A549 (cell line): ENCODE measurements around the gene MAPK1.

Experiments used
- BCL3 ChIP-seq: fragments of >200 bp; sonication (Bioruptor Twin); formaldehyde crosslinking; IDR thresholded peaks from 3 replicates; pipeline ENCODE4 v1.6.1; 2016
- CEBPB ChIP-seq, 2 experiments: fragments of >200 bp in 1 of 2; sonication (Bioruptor Twin) in 1 of 2; formaldehyde crosslinking in 1 of 2; IDR thresholded peaks; 2 replicates each; pipeline ENCODE4 v1.6.1; 2012 to 2016
- CHD4 ChIP-seq: fragments of 200-600 bp; sonication (generic); IDR thresholded peaks from 2 replicates; pipeline ENCODE4 v1.6.1; 2016; ENCODE audit warnings: antibody characterized with exemption, mild to moderate bottlenecking, borderline replicate concordance
- CTCF ChIP-seq: fragments of >200 bp; sonication (Bioruptor Twin); formaldehyde crosslinking; IDR thresholded peaks from 3 replicates; pipeline ENCODE4 v1.5.1; 2016
- E2F6 ChIP-seq: IDR thresholded peaks from 2 replicates; pipeline ENCODE4 v1.6.1; 2012; ENCODE audit warnings: low read depth, borderline replicate concordance
- EP300 ChIP-seq, 2 experiments: fragments of >200 bp; sonication (Bioruptor Twin); formaldehyde crosslinking; IDR thresholded peaks; 2 replicates in 1 of 2; 3 replicates in 1 of 2; pipeline ENCODE4 v1.6.1; 2016 to 2017
- HES2 ChIP-seq: fragments of >200 bp; sonication (Bioruptor Twin); formaldehyde crosslinking; IDR thresholded peaks from 2 replicates; pipeline ENCODE4 v1.6.1; 2016
- HOXA7 ChIP-seq: fragments of 250-450 bp; sonication (Bioruptor Pico); IDR thresholded peaks from 2 replicates; pipeline ENCODE4 v1.5.0; 2020; ENCODE audit warnings: mild to moderate bottlenecking, moderate library complexity
- JUNB ChIP-seq: fragments of >200 bp; sonication (Bioruptor Twin); formaldehyde crosslinking; IDR thresholded peaks from 2 replicates; pipeline ENCODE4 v1.6.1; 2016
- MAX ChIP-seq: IDR thresholded peaks from 2 replicates; pipeline ENCODE4 v1.6.1; 2012
- POLR2A ChIP-seq: IDR thresholded peaks from 2 replicates; pipeline ENCODE4 v1.6.1; 2012; ENCODE audit warnings: mild to moderate bottlenecking, low read length
- RAD21 ChIP-seq, 2 experiments: fragments of >200 bp in 1 of 2; sonication (Bioruptor Twin) in 1 of 2; formaldehyde crosslinking in 1 of 2; IDR thresholded peaks in 1 of 2; conservative IDR thresholded peaks in 1 of 2; 2 replicates in 1 of 2; 3 replicates in 1 of 2; pipeline ENCODE4 v1.6.1; 2012 to 2018; ENCODE audit warnings: inconsistent platforms in 1 of 2
- REST ChIP-seq: fragments of 200-600 bp; sonication (generic); IDR thresholded peaks from 2 replicates; pipeline ENCODE4 v1.6.1; 2016; ENCODE audit warnings: antibody characterized with exemption, mild to moderate bottlenecking, moderate library complexity
- SMC3 ChIP-seq: fragments of >200 bp; sonication (Bioruptor Twin); formaldehyde crosslinking; IDR thresholded peaks from 3 replicates; pipeline ENCODE4 v1.6.1; 2018; ENCODE audit warnings: inconsistent platforms

- TF ChIP-seq CTCF (no peak), BCL3 (no peak), CEBPB (IDR thresholded peaks at IDR 0.05) (no peak), RAD21 (conservative IDR thresholded peaks at IDR 0.05 in 1 of 2, IDR thresholded peaks at IDR 0.05 in 1 of 2) (no peak), POLR2A (no peak), CHD4 (no peak), EP300 (IDR thresholded peaks at IDR 0.05) (no peak), MAX (no peak), E2F6 (no peak), JUNB (no peak), SMC3 (no peak), HES2 (no peak), REST (no peak), HOXA7 (CRISPR knock-in tag) (no peak)
These were observed 43.0 kb downstream of the MAPK1 start for GRCh38 chr22:21824445-21824912.
